Keratinocyte (primary cell): Measurements from ENCODE around the gene FHOD3. TPM values are rescaled to one million over a fixed set of nuclear protein-coding genes. Genes with fewer than 3 reads are reported as not detected.
A peak's percentile ranks its signal among the peaks of the same experiment; 100 is the strongest.

Experiments
- DNase-seq: peaks from one replicate; pipeline ENCODE4 v3.0.0-alpha.2; 2011; ENCODE audit warnings: low read depth, missing footprints, low spot score
- FAIRE-seq: peaks from 2 replicates; lab custom pipeline; 2011; peaks lifted over from hg19 to GRCh38; lab: Jason Lieb, UNC
- H2AFZ ChIP-seq: 2 replicates; pipeline ENCODE4 v1.6.0; 2012; ENCODE audit warnings: low read length, control low read depth, inconsistent platforms; ENCODE audit not compliant: control insufficient read depth
- H3K27ac ChIP-seq: 2 replicates; pipeline ENCODE4 v1.5.1; 2011; ENCODE audit warnings: low read length; ENCODE audit not compliant: control insufficient read depth, insufficient read depth
- H3K27me3 ChIP-seq: 3 replicates; pipeline ENCODE4 v1.6.0; 2011; ENCODE audit warnings: low read length; ENCODE audit not compliant: control insufficient read depth, insufficient read depth; ENCODE audit errors: extremely low read depth
- H3K36me3 ChIP-seq, 2 experiments: 2 replicates in 1 of 2; 3 replicates in 1 of 2; pipeline ENCODE4 v1.5.1; 2011; ENCODE audit warnings: low read length in 2 of 2, mild to moderate bottlenecking in 1 of 2; ENCODE audit not compliant: control insufficient read depth in 2 of 2, insufficient read depth in 2 of 2; ENCODE audit errors: extremely low read depth in 1 of 2
- H3K4me1 ChIP-seq: 3 replicates; pipeline ENCODE4 v1.5.1; 2011; ENCODE audit warnings: low read length; ENCODE audit not compliant: control insufficient read depth, insufficient read depth; ENCODE audit errors: extremely low read depth
- H3K4me2 ChIP-seq: 3 replicates; pipeline ENCODE4 v1.6.0; 2011; ENCODE audit warnings: low read depth, low read length; ENCODE audit not compliant: control insufficient read depth, insufficient read depth; ENCODE audit errors: extremely low read depth
- H3K4me3 ChIP-seq, 3 experiments: fragments of 200-600 bp in 1 of 3; sonication (generic) in 1 of 3; 2 replicates in 2 of 3; 3 replicates in 1 of 3; pipeline ENCODE4 v1.5.1; 2011 to 2016; ENCODE audit warnings: low read length in 3 of 3, mild to moderate bottlenecking in 3 of 3, control low read depth in 2 of 3, inconsistent platforms in 1 of 3, low read depth in 1 of 3, mixed read lengths in 1 of 3, mixed run types in 1 of 3, moderate library complexity in 1 of 3; ENCODE audit not compliant: control insufficient read depth in 2 of 3, insufficient read depth in 2 of 3; ENCODE audit errors: extremely low read depth in 1 of 3
- H3K79me2 ChIP-seq: 2 replicates; pipeline ENCODE4 v1.6.0; 2012; ENCODE audit warnings: low read length; ENCODE audit not compliant: control insufficient read depth, insufficient read depth
- H3K9ac ChIP-seq: 3 replicates; pipeline ENCODE4 v1.6.0; 2011; ENCODE audit warnings: low read length; ENCODE audit not compliant: control insufficient read depth, insufficient read depth; ENCODE audit errors: extremely low read depth
- H3K9me1 ChIP-seq: 3 replicates; pipeline ENCODE4 v1.6.0; 2011; ENCODE audit warnings: low read length; ENCODE audit not compliant: control insufficient read depth, insufficient read depth; ENCODE audit errors: extremely low read depth
- H3K9me3 ChIP-seq: 2 replicates; pipeline ENCODE4 v1.5.1; 2012; ENCODE audit warnings: low read depth, low read length; ENCODE audit not compliant: control insufficient read depth
- H4K20me1 ChIP-seq: 3 replicates; pipeline ENCODE4 v1.6.0; 2011; ENCODE audit warnings: low read length; ENCODE audit not compliant: control insufficient read depth, insufficient read depth; ENCODE audit errors: extremely low read depth
- CTCF ChIP-seq, 3 experiments: IDR thresholded peaks in 1 of 3; conservative IDR thresholded peaks in 1 of 3; optimal IDR thresholded peaks in 1 of 3; 2 replicates in 2 of 3; 3 replicates in 1 of 3; pipeline versions ENCODE3 to v1.5.1; 2011; ENCODE audit warnings: low read length in 3 of 3, mild to moderate bottlenecking in 3 of 3, moderate library complexity in 2 of 3, control low read depth in 1 of 3, inconsistent platforms in 1 of 3; ENCODE audit not compliant: insufficient read depth in 2 of 3; ENCODE audit errors: extremely low read depth in 1 of 3
- EZH2 ChIP-seq: IDR thresholded peaks from one replicate; pipeline ENCODE4 v1.6.1; 2012; ENCODE audit warnings: inconsistent platforms, mild to moderate bottlenecking, low read length, moderate library complexity
- dilution Hi-C: fragments of 300-500 bp; cut with MboI; formaldehyde crosslinking; loops from one replicate; pipeline ENCODE4 v1.7.0; 2020; ENCODE audit warnings: low sequenced_read_pairs; ENCODE audit not compliant: extremely low pct_ligation_motif_present
- polyA plus RNA-seq, 5 experiments: library from polyadenylated mRNA; depleted of rRNA in 3 of 5; stranded (reverse) in 3 of 5; stranded (forward) in 1 of 5; unstranded in 1 of 5; fragments of >200 nt; gene quantifications; 1 replicate in 1 of 5; 2 replicates in 3 of 5; 3 replicates in 1 of 5; pipeline versions ENCODE4 v1.2.1 to v1.2.3, GENCODE V29; 2011 to 2012; ENCODE audit warnings: missing spikeins in 2 of 5, low read depth in 1 of 5, low replicate concordance in 1 of 5

The FHOD3 gene
- polyA plus RNA-seq, 1 donor (not counting 4 experiments of a cell fraction or from before 2014, with no cell fraction given), result 7.7 TPM

- FAIRE-seq (peak; percentile 49), DNase-seq (peak; percentile 70)
- Histone ChIP-seq H4K20me1 (no peaks in the 10 kb centered on the region), H3K36me3 (peaks cover 7 to 17% of the 10 kb centered on the region in 2 experiments), H3K27me3 (no peaks in the 10 kb centered on the region), H3K79me2 (no peaks in the 10 kb centered on the region), H3K4me3 (no peak overlapping the region), H3K9me1 (no peaks in the 10 kb centered on the region), H3K9ac (no peak overlapping the region), H3K9me3 (no peaks in the 10 kb centered on the region), H3K4me1 (no peaks in the 10 kb centered on the region), H3K4me2 (no peak overlapping the region), H2AFZ (no peak overlapping the region), H3K27ac (no peak overlapping the region)
- TF ChIP-seq EZH2 (no peak), CTCF (optimal IDR thresholded peaks at IDR 0.05 in 1 of 3, IDR thresholded peaks at IDR 0.05 in 1 of 3, conservative IDR thresholded peaks at IDR 0.05 in 1 of 3; ENCODE audit: extremely low read depth in 1 of 3, insufficient read depth in 2 of 3, low read length in 3 of 3) (peak; percentile 62 to 80 (median 75))
- dilution Hi-C loops, result no loop called here
Measured at GRCh38 chr18:36809590-36810381, 512.3 kb downstream of the FHOD3 start.

GRCh38 chr18:36811430-36811829, 513.9 kb downstream of the FHOD3 start:
- Histone ChIP-seq H4K20me1 (no peaks in the 10 kb centered on the region), H3K27ac (no peak overlapping the region), H3K36me3 (peaks cover 7 to 11% of the 10 kb centered on the region in 2 experiments), H3K9ac (no peak overlapping the region), H3K4me3 (no peak overlapping the region), H3K27me3 (no peaks in the 10 kb centered on the region), H3K79me2 (no peaks in the 10 kb centered on the region), H3K9me3 (no peaks in the 10 kb centered on the region), H3K4me2 (no peak overlapping the region), H3K9me1 (no peaks in the 10 kb centered on the region), H2AFZ (no peak overlapping the region), H3K4me1 (peaks cover 13% of the 10 kb centered on the region)
- dilution Hi-C loops, result no loop called here
- FAIRE-seq (no peak), DNase-seq (no peak)
- TF ChIP-seq CTCF (optimal IDR thresholded peaks at IDR 0.05 in 1 of 3, IDR thresholded peaks at IDR 0.05 in 1 of 3, conservative IDR thresholded peaks at IDR 0.05 in 1 of 3; ENCODE audit: extremely low read depth in 1 of 3, insufficient read depth in 2 of 3, low read length in 3 of 3) (no peak), EZH2 (no peak)
